Activated CD8-positive, alpha-beta T cell treated with anti-CD3 and anti-CD28 coated beads for 36 hours (primary cell): ENCODE results near the gene MAPK8. TPM values are rescaled to one million over a fixed set of nuclear protein-coding genes. Genes with fewer than 3 reads are reported as not detected.
A peak's percentile ranks its signal among the peaks of the same experiment; 100 is the strongest.

Source experiments
- ATAC-seq: fragments of 200-7000 bp; cut with Tn5 transposase; one replicate; pipeline ENCODE4 v1.10.0; 2021; ENCODE audit warnings: mild to moderate bottlenecking, moderate library complexity
- CTCF ChIA-PET: fragments of 350-600 bp; sonication (Branson Sonifier 250); formaldehyde crosslinking; loops from one replicate; lab custom pipeline; 2021; ENCODE audit warnings: antibody characterized with exemption; lab: Charles Lee
- POLR2A ChIA-PET: fragments of 350-600 bp; sonication (Branson Sonifier 250); formaldehyde crosslinking; loops from one replicate; lab custom pipeline; 2021; ENCODE audit warnings: antibody characterized with exemption; lab: Charles Lee
- DNase-seq: peaks from one replicate; pipeline ENCODE4 v3.0.0-alpha.2; 2020
- H3K27ac Mint-ChIP-seq: one replicate; pipeline ENCODE4 v1.8.0; 2021; ENCODE audit warnings: mild to moderate bottlenecking, mixed read lengths
- H3K27me3 Mint-ChIP-seq: one replicate; pipeline ENCODE4 v1.8.0; 2021; ENCODE audit warnings: mixed read lengths
- H3K36me3 Mint-ChIP-seq: one replicate; pipeline ENCODE4 v1.8.0; 2021; ENCODE audit warnings: low read depth, mixed read lengths
- H3K4me1 Mint-ChIP-seq: one replicate; pipeline ENCODE4 v1.8.0; 2021; ENCODE audit warnings: low read depth, mixed read lengths
- H3K4me3 Mint-ChIP-seq: one replicate; pipeline ENCODE4 v1.8.0; 2021; ENCODE audit warnings: mild to moderate bottlenecking, moderate library complexity, mixed read lengths
- H3K9me3 Mint-ChIP-seq: one replicate; pipeline ENCODE4 v1.8.0; 2021; ENCODE audit warnings: mixed read lengths
- CTCF ChIP-seq: fragments of 200-600 bp; IDR thresholded peaks from one replicate; pipeline ENCODE4 v1.8.0; 2022; ENCODE audit warnings: antibody characterized with exemption, mild to moderate bottlenecking
- intact Hi-C: fragments of 100-400 bp; cut with micrococcal nuclease; formaldehyde crosslinking; loops from one replicate; pipeline ENCODE4 v1.10.0; 2022
- total RNA-seq, 2 experiments: library from RNA; stranded (reverse); gene quantifications; one replicate each; pipeline ENCODE4 v1.2.3, GENCODE V29; 2021

MAPK8 gene
- total RNA-seq, 2 experiments from 2014 or later: 40.5 to 41.1 TPM

GRCh38 chr10:48287417-48288391 is 18.8 kb upstream of the MAPK8 start:
- TF ChIP-seq CTCF: no peak
- Mint-ChIP-seq H3K9me3 (peaks cover 8% of the 10 kb centered on the region), H3K27me3 (peaks cover 10% of the 10 kb centered on the region), H3K4me1 (peaks cover 9% of the 10 kb centered on the region), H3K36me3 (no peaks in the 10 kb centered on the region), H3K4me3 (no peak overlapping the region), H3K27ac (no peak overlapping the region)
- ChIA-PET CTCF (interaction anchor here (0.7 to 1.2 kb wide), 4 partner anchors 20 to 71 kb away, joined by 3 to 4 read pairs (median 3); no protein-coding TSS in a partner anchor), POLR2A (interaction anchor here (1.5 kb wide), 1 partner anchor 18 kb away, joined by 3 read pairs; the partner anchor contains the start of gene MAPK8)
- ATAC-seq: no peak
- intact Hi-C loops: no loop called here
- DNase-seq: no peak

- TF ChIP-seq CTCF: no peak
- Mint-ChIP-seq H3K4me1 (peaks cover 9% of the 10 kb centered on the region), H3K4me3 (no peak overlapping the region), H3K36me3 (no peaks in the 10 kb centered on the region), H3K9me3 (peaks cover 7% of the 10 kb centered on the region), H3K27me3 (peaks cover 10% of the 10 kb centered on the region), H3K27ac (no peak overlapping the region)
- no peak for DNase-seq
- intact Hi-C loops: no loop called here
- no peak for ATAC-seq
- ChIA-PET POLR2A (no interaction called here), CTCF (interaction anchor here (0.7 to 1.2 kb wide), 4 partner anchors 21 to 72 kb away, joined by 3 to 4 read pairs (median 3); no protein-coding TSS in a partner anchor)
Observed at GRCh38 chr10:48288661-48289060, 17.8 kb upstream of the MAPK8 start.

- no peaks in the 10 kb centered on the region for H3K9me3 Mint-ChIP-seq
- POLR2A ChIA-PET: no interaction called here
- H3K27ac Mint-ChIP-seq: no peak overlapping the region
- ATAC-seq (peak; percentile 83), DNase-seq (peak; percentile 68)
- no peaks in the 10 kb centered on the region for H3K36me3 Mint-ChIP-seq
- CTCF ChIA-PET: interaction anchor here (0.7 to 1.1 kb wide), 5 partner anchors 14 to 75 kb away, joined by 3 to 4 read pairs (median 3); no protein-coding TSS in a partner anchor
- H3K4me1 Mint-ChIP-seq: peaks cover 9% of the 10 kb centered on the region
- no peak overlapping the region for H3K4me3 Mint-ChIP-seq
- H3K27me3 Mint-ChIP-seq: peaks cover 9% of the 10 kb centered on the region
- TF ChIP-seq CTCF: peak; percentile 74
- intact Hi-C loops: no loop called here
Observed at GRCh38 chr10:48289501-48290238, 16.8 kb upstream of the MAPK8 start.

GRCh38 chr10:48290286-48290685 is 16.2 kb upstream of the MAPK8 start:
- Mint-ChIP-seq H3K4me3 (no peak overlapping the region), H3K27ac (no peak overlapping the region), H3K27me3 (peaks cover 5% of the 10 kb centered on the region), H3K36me3 (no peaks in the 10 kb centered on the region), H3K9me3 (no peaks in the 10 kb centered on the region), H3K4me1 (peaks cover 9% of the 10 kb centered on the region)
- intact Hi-C loops: no loop called here
- no peak for TF ChIP-seq CTCF
- ChIA-PET POLR2A (no interaction called here), CTCF (interaction anchor here (0.7 to 1.1 kb wide), 5 partner anchors 15 to 76 kb away, joined by 3 to 4 read pairs (median 3); no protein-coding TSS in a partner anchor)
- DNase-seq: no peak
- ATAC-seq: no peak
